A549 treated with AZD9567 at 1 μM for 4 hours (cell line): ENCODE data around the gene NLRP3. TPM values are rescaled to one million over a fixed set of nuclear protein-coding genes. Genes with fewer than 3 reads are reported as not detected.

ENCODE experiments used
- total RNA-seq: library from RNA; stranded (reverse); fragments of 200-300 nt; extraction: Qiagen RNA extraction; gene quantifications from 5 replicates; pipeline ENCODE4 v1.2.3, GENCODE V29; 2022; ENCODE audit not compliant: insufficient read depth

The NLRP3 gene
- not detected in 5 replicates for total RNA-seq

GRCh38 chr1:247415423-247416361 is at the start of gene NLRP3:
Gene NLRP3 (plus strand): TSS chr1:247416173. CDS start chr1:247418801, 2,628 bp downstream.

Other genes starting within 250 kb of the NLRP3 start
- 4.8 to 7.0 TPM (median 4.9 TPM) in 5 replicates for gene ZNF124, start 244.2 kb upstream of the NLRP3 start, total RNA-seq
- not detected in 5 replicates for gene VN1R5, start 160.1 kb upstream of the NLRP3 start, total RNA-seq
- gene ZNF496, start 84.3 kb upstream of the NLRP3 start, total RNA-seq, result 14.7 to 18.4 TPM (median 17.6 TPM) in 5 replicates
- not detected in 5 replicates for gene OR2B11, start 41.9 kb downstream of the NLRP3 start, total RNA-seq
- gene OR2C3, start 120.3 kb downstream of the NLRP3 start, total RNA-seq, result not detected in 5 replicates
- not detected in 5 replicates for gene GCSAML, start 133.0 kb downstream of the NLRP3 start, total RNA-seq
- gene OR2G2, start 172.2 kb downstream of the NLRP3 start, total RNA-seq, result not detected in 5 replicates
- gene OR2G3, start 189.4 kb downstream of the NLRP3 start, total RNA-seq, result not detected in 5 replicates